Activated T-cell treated with anti-CD3 and anti-CD28 coated beads for 4 hours (primary cell): ENCODE results near the gene TAS1R2.
"Not testable (repeated sequence)": the region's sequence is repeated elsewhere in the genome, so short reads cannot be mapped to it uniquely, and the experiment has no call there.

Experiments
- DNase-seq: peaks from one replicate; pipeline ENCODE4 v3.0.0-alpha.2; 2020

Gene TAS1R2

GRCh38 chr1:18883636-18884418, 24.4 kb upstream of the TAS1R2 start:
- peak; percentile 68 for DNase-seq

- DNase-seq = no peak
These were observed 23.6 kb upstream of the TAS1R2 start for GRCh38 chr1:18883079-18883478.

GRCh38 chr1:18882486-18882885, 23.0 kb upstream of the TAS1R2 start:
- DNase-seq = no peak

- DNase-seq = no peak
These were observed 22.4 kb upstream of the TAS1R2 start for GRCh38 chr1:18881642-18882431.

- DNase-seq = no peak
These were observed 21.7 kb upstream of the TAS1R2 start for GRCh38 chr1:18881164-18881563.

- no peak for DNase-seq
These were observed 21.1 kb upstream of the TAS1R2 start for GRCh38 chr1:18880585-18880984.

- DNase-seq = no peak
These were observed 20.4 kb upstream of the TAS1R2 start for GRCh38 chr1:18879791-18880309.

- DNase-seq = no peak
These were observed 19.8 kb upstream of the TAS1R2 start for GRCh38 chr1:18879215-18879790.

- DNase-seq = no peak
These were observed 19.2 kb upstream of the TAS1R2 start for GRCh38 chr1:18878538-18879214.

- DNase-seq = no peak
These were observed 17.8 kb upstream of the TAS1R2 start for GRCh38 chr1:18877282-18877681.

- no peak for DNase-seq
These were observed 16.8 kb upstream of the TAS1R2 start for GRCh38 chr1:18876210-18876609.

- no peak for DNase-seq
These were observed 16.3 kb upstream of the TAS1R2 start for GRCh38 chr1:18875796-18876128.

GRCh38 chr1:18875107-18875795, 15.8 kb upstream of the TAS1R2 start:
- DNase-seq = peak; percentile 53

- no peak for DNase-seq
These were observed 15.1 kb upstream of the TAS1R2 start for GRCh38 chr1:18874600-18874999.

- DNase-seq = no peak
These were observed 14.6 kb upstream of the TAS1R2 start for GRCh38 chr1:18874036-18874435.

- no peak for DNase-seq
These were observed 12.7 kb upstream of the TAS1R2 start for GRCh38 chr1:18872071-18872611.

- no peak for DNase-seq
These were observed 12.1 kb upstream of the TAS1R2 start for GRCh38 chr1:18871401-18872070.

GRCh38 chr1:18870957-18871356, 11.5 kb upstream of the TAS1R2 start:
- no peak for DNase-seq

- DNase-seq = not testable (repeated sequence)
These were observed 11.1 kb upstream of the TAS1R2 start for GRCh38 chr1:18870595-18870865.

GRCh38 chr1:18869847-18870594, 10.6 kb upstream of the TAS1R2 start:
- DNase-seq = no peak

- DNase-seq = no peak
These were observed 9.5 kb upstream of the TAS1R2 start for GRCh38 chr1:18868801-18869424.
